PFSK-1 (cell line): ENCODE data around the gene SIAH1.

Source experiments
- FOXP2 ChIP-seq: optimal IDR thresholded peaks from 2 replicates; pipeline ENCODE3; 2011; ENCODE audit warnings: borderline replicate concordance, control low read depth, inconsistent platforms; ENCODE audit not compliant: insufficient read depth; ENCODE audit errors: extremely low read length, extremely low read depth
- POLR2AphosphoS5 ChIP-seq: IDR thresholded peaks from 2 replicates; pipeline ENCODE4 v1.6.1; 2012; ENCODE audit warnings: low read depth, mild to moderate bottlenecking, control low read depth, low read length, moderate library complexity
- SIN3A ChIP-seq: IDR thresholded peaks from 2 replicates; pipeline ENCODE4 v1.6.1; 2012; ENCODE audit warnings: mild to moderate bottlenecking, low read length, moderate library complexity, borderline replicate concordance; ENCODE audit not compliant: insufficient read depth
- TAF1 ChIP-seq: IDR thresholded peaks from 2 replicates; pipeline ENCODE4 v1.6.1; 2012; ENCODE audit warnings: low read length, control low read depth, borderline replicate concordance; ENCODE audit not compliant: insufficient read depth
- TF ChIP-seq, protein P1 (sequence below), 2 experiments: IDR thresholded peaks; 2 replicates each; pipeline versions ENCODE4 v1.6.1 to v1.8.0; 2011 to 2012; ENCODE audit warnings: low read depth in 2 of 2, low read length in 2 of 2, control low read depth in 1 of 2, inconsistent platforms in 1 of 2, mild to moderate bottlenecking in 1 of 2, moderate library complexity in 1 of 2; ENCODE audit not compliant: insufficient read depth in 1 of 2

DNA sequence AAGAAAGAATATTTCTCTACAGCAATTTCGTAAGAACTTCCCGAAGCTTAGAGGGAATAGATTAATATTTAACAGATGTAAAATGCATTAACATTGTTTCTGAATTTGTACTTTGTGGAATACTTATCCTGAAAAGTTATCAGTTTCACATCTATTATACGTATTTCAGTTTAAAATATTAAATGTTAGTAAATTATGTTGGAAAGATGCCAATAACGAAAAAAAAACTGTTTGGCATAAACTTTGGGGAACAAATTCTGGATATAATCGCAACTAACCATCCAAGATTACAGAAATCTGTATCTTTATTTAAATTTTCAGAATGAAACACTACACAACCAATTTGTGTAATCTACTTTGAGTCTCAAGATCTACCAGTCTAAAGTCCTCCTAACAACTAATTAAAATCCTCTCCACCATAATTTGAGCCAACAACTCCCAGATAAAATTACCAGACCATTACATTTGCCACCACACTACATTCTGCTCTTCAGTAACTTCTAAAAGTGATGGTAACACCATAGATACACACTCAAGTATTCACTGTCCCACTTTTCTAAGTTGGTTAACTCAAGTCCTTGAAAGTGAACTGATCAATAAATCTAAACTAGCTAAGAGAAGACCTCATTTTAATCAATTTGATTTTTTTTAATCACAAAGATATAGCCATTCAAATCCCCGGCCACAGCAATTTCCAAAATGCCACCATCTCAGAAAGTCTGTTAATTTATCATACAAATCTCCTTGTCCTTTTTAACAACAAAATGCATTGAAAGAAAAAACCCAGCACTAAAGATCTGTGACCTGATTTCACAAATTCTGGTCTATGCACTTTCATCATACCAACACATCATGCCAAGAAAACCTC is 2.0 kb downstream of the SIAH1 start:
- TF ChIP-seq SIN3A = no peak
- TF ChIP-seq POLR2AphosphoS5 = no peak
- no peak for TF ChIP-seq TAF1
- TF ChIP-seq, protein P1, sequence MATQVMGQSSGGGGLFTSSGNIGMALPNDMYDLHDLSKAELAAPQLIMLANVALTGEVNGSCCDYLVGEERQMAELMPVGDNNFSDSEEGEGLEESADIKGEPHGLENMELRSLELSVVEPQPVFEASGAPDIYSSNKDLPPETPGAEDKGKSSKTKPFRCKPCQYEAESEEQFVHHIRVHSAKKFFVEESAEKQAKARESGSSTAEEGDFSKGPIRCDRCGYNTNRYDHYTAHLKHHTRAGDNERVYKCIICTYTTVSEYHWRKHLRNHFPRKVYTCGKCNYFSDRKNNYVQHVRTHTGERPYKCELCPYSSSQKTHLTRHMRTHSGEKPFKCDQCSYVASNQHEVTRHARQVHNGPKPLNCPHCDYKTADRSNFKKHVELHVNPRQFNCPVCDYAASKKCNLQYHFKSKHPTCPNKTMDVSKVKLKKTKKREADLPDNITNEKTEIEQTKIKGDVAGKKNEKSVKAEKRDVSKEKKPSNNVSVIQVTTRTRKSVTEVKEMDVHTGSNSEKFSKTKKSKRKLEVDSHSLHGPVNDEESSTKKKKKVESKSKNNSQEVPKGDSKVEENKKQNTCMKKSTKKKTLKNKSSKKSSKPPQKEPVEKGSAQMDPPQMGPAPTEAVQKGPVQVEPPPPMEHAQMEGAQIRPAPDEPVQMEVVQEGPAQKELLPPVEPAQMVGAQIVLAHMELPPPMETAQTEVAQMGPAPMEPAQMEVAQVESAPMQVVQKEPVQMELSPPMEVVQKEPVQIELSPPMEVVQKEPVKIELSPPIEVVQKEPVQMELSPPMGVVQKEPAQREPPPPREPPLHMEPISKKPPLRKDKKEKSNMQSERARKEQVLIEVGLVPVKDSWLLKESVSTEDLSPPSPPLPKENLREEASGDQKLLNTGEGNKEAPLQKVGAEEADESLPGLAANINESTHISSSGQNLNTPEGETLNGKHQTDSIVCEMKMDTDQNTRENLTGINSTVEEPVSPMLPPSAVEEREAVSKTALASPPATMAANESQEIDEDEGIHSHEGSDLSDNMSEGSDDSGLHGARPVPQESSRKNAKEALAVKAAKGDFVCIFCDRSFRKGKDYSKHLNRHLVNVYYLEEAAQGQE (IDR thresholded peaks at IDR 0.05; ENCODE audit: insufficient read depth in 1 of 2, low read depth in 2 of 2, low read length in 2 of 2) = no peak
- no peak for TF ChIP-seq FOXP2
